ENCODE measurements around the gene BLMH.
A peak's percentile ranks its signal among the peaks of the same experiment; 100 is the strongest.

BLMH gene

DNA sequence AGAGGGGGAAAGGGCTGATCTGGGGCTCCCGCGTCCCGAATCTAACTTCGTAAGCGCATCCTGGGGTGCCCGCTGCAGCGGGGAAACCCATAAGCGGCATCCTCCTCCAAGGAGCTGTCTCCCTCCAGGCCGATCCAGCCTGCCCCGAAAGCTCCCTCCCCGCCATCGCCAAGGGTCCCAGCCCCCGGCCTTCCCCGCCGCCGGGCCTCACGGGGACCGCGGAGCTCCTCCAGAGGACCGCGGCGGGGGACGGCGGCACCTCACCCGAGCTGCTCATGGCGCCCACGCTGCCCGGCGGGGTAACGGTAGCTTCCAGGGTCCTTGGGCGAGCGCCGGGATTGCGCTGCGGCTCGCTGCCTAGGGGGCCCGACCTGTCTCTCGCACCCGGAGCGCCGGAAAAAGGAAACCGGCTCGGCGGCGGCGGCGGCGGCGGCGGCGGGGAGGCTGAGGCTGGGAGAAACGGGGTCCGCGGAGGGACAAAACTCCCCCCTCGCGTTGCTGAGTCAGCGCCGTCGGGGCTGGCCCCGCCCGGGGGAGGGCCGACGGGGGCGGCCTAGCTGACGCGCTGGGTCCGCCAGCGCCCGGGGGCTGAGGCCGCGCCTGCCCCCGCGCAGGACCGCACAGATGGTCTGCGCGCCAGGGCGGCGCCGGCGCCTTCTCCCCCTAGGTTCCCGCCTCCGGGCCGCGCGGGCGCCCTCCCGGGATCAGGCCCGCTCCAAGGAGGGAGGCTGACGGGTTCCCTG, at the start of gene BLMH:
BLMH (minus strand) TSS at position 402 of the 743 bp plus-strand sequence; CDS start at position 277, 125 bp downstream.
- DNase-seq (ENCODE audit: insufficient read length, low spot score), result peak; percentile 90
- FAIRE-seq, result peak; percentile 49

DNA sequence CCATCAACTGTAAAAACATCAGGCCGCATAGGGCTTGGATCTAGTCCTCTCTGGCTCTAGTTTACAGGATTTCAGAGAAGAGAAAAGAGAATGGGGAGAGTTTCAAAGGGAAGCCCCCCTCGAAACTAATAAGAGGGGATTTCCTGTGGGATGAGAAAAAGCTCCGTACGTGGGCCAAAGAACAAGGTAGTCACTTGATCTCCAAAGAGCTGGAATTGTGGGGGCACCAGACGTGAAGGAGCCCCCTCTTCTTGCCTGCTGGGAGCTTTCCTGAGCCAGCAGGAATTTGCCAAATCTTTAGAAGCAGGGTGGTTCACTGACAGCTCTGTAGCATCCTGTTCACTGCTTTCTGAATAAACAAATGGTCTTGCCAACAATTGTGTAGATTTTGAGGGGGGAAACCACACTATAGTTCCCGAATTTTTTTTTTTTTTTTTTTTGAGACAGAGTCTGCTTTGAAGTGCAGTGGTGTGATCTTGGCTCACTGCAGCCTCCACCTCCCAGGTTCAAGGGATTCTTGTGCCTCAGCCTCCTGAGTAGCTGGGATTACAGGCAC, 49.1 kb upstream of the BLMH start:
- FAIRE-seq, result no peak

GRCh38 chr17:30339086-30339485, 47.3 kb upstream of the BLMH start:
- no peak for FAIRE-seq
- no peak for DNase-seq (ENCODE audit: insufficient read length, low spot score)

More for the DNA sequence above, 49.1 kb upstream of the BLMH start:
- DNase-seq (ENCODE audit: insufficient read length, low spot score), result no peak

GRCh38 chr17:30337393-30337999, 45.8 kb upstream of the BLMH start:
- FAIRE-seq, result no peak

DNA sequence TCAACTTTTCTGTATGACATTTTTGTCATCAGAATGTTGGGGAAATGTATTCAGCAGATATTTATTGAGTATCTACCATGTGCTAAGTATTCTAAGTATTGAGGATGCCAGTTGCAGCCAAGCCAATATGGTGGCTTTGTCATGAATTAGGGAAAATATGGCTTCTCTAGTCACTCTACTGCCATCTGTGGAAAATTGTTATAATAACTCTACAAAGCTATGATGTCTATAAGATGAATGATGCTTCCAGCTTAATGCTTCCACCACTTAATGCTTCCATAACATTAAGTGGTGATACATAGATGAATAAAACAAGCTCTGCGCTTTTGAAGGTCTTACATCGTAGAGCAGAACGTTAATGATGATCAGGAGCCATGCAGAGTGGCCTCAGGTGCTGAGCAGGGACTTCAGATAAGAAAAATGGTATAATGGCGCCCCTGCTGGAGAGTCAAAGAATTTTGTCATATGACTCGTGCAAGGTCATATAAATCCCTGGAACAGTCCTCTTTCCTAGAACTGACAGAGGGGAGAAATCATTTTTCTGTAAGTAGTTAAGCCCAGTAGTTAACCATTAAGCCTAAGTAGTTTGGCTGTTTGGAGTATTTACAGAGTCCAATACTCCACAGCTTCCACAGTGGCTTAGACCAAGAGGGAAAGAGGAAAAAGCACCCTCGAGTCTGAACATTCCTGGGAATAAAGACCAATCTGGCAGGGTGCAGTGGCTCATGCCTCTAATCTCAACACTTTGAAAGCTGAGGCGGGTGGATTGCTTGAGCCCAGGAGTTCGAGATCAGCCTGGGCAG, 44.8 kb upstream of the BLMH start:
- DNase-seq (ENCODE audit: insufficient read length, low spot score) (peak; percentile 44), FAIRE-seq (no peak)

More at GRCh38 chr17:30337393-30337999, 45.8 kb upstream of the BLMH start:
- DNase-seq (ENCODE audit: insufficient read length, low spot score), result no peak

- DNase-seq (ENCODE audit: insufficient read length, low spot score), result no peak
- FAIRE-seq, result no peak
Observed at GRCh38 chr17:30334421-30334820, 42.7 kb upstream of the BLMH start.

GRCh38 chr17:30333503-30334360, 42.0 kb upstream of the BLMH start, which contains the start of gene TMIGD1:
TMIGD1 (minus strand) TSS chr17:30334057; CDS start chr17:30332133, 1,924 bp downstream.
- DNase-seq (ENCODE audit: insufficient read length, low spot score), result no peak
- FAIRE-seq, result no peak

DNA sequence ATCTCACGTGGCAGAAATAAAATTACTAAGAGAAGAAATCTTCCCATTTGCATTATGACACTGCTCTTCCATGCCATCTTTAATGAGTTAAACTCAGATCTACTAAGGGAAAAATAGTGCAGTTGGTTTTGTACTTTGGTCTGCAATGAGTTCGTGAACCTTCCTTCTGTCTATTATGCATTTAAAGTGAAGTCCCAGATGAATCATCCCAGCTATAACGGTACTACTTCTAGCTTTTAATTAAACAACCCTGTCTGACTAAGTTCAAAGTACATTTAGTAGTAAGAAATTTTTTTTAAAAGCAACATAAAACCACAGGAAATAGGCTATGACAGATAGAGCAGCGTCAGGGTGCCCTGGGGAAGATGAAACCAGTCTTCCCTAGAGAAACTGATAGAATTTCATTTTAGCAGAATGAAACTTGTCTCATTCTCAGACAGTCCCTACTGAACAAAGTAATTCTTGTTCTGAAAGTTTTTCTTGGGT, 40.4 kb upstream of the BLMH start:
- FAIRE-seq, result no peak

GRCh38 chr17:30326809-30327208, 35.1 kb upstream of the BLMH start:
- DNase-seq (ENCODE audit: insufficient read length, low spot score) (no peak), FAIRE-seq (no peak)

More for the DNA sequence above, 40.4 kb upstream of the BLMH start:
- DNase-seq (ENCODE audit: insufficient read length, low spot score), result no peak

DNA sequence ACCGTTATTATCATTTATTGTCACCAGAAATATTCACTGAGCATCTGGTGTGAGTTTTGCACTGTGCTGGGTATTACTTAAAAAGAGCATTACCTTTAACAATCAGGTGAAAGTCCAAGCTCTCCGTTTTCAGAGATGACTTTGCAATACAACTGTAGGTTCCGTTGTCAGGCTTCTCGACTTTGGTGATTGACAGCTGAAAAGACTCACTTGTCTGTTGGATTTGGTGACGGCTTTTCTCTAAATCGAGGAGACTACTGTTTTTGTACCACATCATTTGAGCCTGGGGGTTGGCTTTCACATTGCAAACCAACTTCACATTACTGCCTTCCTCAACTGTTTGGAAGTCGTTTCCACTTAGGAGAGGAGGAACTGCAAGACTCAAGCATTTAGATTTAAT, 33.0 kb upstream of the BLMH start:
- no peak for FAIRE-seq
- no peak for DNase-seq (ENCODE audit: insufficient read length, low spot score)

DNA sequence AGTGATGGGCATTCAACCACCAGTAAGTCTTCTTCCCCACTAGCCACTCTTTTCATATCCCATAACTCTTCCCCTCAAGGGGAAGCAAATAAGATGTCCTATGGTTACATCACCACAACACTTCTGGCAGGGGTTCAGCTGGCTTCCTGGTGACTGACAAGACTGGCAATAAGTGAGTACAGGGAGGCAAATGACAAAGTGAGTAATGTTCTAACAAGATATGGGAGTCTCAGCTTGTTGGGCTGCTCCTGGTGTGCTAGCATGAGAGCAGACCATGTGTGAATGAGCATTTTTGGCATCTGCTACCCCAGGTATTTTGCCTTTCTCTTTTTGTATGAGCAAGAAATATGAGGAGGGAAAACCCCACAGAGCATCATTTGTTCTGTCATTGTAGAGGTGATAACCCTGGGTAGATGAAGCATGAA, 32.2 kb upstream of the BLMH start:
- DNase-seq (ENCODE audit: insufficient read length, low spot score), result peak; percentile 19
- FAIRE-seq, result peak; percentile 49

DNA sequence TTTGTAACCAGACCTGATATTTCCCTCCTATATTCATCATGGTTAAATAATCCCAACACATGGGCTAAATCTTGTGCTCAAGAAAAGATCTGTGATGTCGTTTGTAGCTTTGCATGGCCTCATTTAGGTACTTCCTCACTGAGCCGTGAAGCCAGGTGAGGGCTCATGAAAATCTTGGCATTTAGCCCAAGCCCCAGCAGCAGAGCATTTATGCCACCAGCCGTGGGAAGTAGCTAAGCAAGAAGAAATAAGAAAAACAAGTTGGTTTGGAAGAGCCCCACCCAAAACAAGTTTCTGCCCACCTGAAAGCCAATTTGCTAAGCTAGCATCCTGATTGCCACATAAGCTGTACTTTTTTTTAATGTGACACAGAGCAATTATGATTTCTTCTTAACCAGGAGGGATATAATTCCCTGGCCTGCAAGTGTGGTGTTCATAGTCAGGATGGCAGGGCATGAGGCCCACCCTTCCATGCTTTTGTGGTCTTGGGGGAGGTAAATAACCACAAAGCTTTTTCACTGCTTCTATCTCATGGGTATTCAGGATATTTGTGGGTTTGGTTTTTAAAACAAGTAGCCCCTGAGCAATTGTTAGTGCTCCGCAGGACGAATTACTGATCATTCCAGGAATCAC, 31.6 kb upstream of the BLMH start:
- DNase-seq (ENCODE audit: insufficient read length, low spot score), result no peak
- no peak for FAIRE-seq

DNA sequence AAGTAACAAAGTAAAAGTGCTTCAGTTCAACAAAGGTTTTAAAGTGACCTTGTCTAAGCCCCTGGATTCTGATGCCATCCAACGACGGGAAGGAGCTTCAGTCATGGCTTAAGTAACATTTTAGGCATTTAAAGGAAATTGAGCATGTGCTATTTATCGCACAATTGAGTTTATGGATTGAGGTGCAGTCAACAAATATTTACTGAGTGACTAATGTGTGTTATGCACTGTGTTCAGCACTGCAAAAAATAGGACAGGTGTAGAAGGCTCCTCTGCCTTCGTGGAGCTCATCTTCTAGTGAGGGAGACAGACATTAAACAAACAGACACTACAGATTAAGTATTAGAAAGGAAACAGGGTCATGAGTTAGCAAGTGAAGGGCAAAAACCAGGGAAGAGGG, 29.6 kb upstream of the BLMH start:
- DNase-seq (ENCODE audit: insufficient read length, low spot score) (no peak), FAIRE-seq (no peak)

GRCh38 chr17:30318155-30318554, 26.4 kb upstream of the BLMH start:
- FAIRE-seq (no peak), DNase-seq (ENCODE audit: insufficient read length, low spot score) (no peak)

- FAIRE-seq, result no peak
- DNase-seq (ENCODE audit: insufficient read length, low spot score), result no peak
Observed at GRCh38 chr17:30316736-30317135, 25.0 kb upstream of the BLMH start.

GRCh38 chr17:30315106-30315505, 23.4 kb upstream of the BLMH start:
- DNase-seq (ENCODE audit: insufficient read length, low spot score) (no peak), FAIRE-seq (no peak)

DNA sequence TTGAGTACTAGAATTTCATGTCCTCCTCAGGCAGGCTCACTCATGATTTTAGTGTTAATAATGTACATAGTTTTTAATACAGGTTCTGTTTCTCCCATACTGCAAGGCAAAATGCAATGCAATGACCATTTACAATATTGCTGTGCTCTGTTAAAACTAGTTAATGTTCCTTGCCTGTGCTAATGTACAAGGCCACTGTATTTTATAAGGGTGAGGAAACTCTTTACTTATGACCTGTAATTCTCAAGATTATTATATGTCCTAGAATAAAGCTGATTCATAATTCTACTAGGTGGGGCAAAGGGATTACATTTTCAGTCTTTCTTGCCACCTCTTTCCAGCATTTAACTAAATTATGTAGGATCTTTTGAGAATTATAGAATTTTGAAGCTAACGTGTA, 22.7 kb upstream of the BLMH start:
- DNase-seq (ENCODE audit: insufficient read length, low spot score), result no peak
- no peak for FAIRE-seq

GRCh38 chr17:30312226-30312625, 20.5 kb upstream of the BLMH start:
- DNase-seq (ENCODE audit: insufficient read length, low spot score) (no peak), FAIRE-seq (no peak)

- FAIRE-seq, result no peak
- no peak for DNase-seq (ENCODE audit: insufficient read length, low spot score)
Observed at GRCh38 chr17:30310562-30310961, 18.8 kb upstream of the BLMH start.
